ENCODE measurements around the gene XPOT. TPM values are rescaled to one million over a fixed set of nuclear protein-coding genes. Genes with fewer than 3 reads are reported as not detected.

The XPOT gene
- total and polyA plus RNA-seq, 4 donors, result 21.1 to 65.7 (median 36.6) TPM

DNA sequence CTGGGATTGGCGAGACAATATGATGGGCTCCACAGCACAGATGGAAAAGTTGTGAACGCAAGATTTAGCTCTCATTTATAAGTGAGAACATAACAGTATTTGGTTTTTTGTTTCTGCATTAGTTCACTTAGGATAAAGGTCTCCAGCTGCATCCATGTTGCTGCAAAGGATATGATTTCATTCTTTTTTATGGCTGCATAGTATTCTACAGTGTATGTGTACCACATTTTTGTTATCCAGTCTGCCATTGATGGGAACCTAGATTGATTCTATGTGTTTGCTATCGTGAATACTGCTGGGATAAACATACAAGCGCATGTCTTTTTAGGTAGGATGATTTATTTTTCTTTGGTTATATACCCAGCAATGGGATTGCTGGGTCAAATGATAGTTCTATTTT, 71.3 kb downstream of the XPOT start:
- H3K36me3 ChIP-seq (ENCODE audit: control insufficient read depth in 4 of 4, insufficient read depth in 4 of 4, low read length in 4 of 4), result peaks cover 12 to 32% (median 27%) of the 10 kb centered on the region in 4 donors
- H3K9ac ChIP-seq (ENCODE audit: insufficient read depth in 1 of 2, low read length in 2 of 2), result no peak overlapping the region
- DNase-seq, result no peak
- H3K4me1 ChIP-seq (ENCODE audit: control insufficient read depth in 5 of 5, insufficient read depth in 5 of 5, low read length in 5 of 5), result peaks cover 0 to 5% (median 0%) of the 10 kb centered on the region in 5 donors
- no peak overlapping the region for H3K4me3 ChIP-seq
- no peak for ATAC-seq (ENCODE audit: insufficient read depth, low FRiP score)
- WGBS, 2 donors, result 97% methylated on average over 4 of the region's 4 CpGs
- TF ChIP-seq, protein P1, sequence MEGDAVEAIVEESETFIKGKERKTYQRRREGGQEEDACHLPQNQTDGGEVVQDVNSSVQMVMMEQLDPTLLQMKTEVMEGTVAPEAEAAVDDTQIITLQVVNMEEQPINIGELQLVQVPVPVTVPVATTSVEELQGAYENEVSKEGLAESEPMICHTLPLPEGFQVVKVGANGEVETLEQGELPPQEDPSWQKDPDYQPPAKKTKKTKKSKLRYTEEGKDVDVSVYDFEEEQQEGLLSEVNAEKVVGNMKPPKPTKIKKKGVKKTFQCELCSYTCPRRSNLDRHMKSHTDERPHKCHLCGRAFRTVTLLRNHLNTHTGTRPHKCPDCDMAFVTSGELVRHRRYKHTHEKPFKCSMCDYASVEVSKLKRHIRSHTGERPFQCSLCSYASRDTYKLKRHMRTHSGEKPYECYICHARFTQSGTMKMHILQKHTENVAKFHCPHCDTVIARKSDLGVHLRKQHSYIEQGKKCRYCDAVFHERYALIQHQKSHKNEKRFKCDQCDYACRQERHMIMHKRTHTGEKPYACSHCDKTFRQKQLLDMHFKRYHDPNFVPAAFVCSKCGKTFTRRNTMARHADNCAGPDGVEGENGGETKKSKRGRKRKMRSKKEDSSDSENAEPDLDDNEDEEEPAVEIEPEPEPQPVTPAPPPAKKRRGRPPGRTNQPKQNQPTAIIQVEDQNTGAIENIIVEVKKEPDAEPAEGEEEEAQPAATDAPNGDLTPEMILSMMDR (IDR thresholded peaks at IDR 0.05; ENCODE audit: control extremely low read depth, extremely low read depth), result no peak
- H3K9me3 ChIP-seq (ENCODE audit: control insufficient read depth in 4 of 4, insufficient read depth in 3 of 4, low read length in 3 of 4), result peaks cover 0 to 6% (median 0%) of the 10 kb centered on the region in 4 donors
- no peak overlapping the region for H3K27ac ChIP-seq (ENCODE audit: low read depth in 1 of 2, low read length in 1 of 2)
- no peaks in the 10 kb centered on the region for H3K27me3 ChIP-seq (ENCODE audit: control insufficient read depth in 3 of 3, insufficient read depth in 3 of 3, low read length in 2 of 3)

DNA sequence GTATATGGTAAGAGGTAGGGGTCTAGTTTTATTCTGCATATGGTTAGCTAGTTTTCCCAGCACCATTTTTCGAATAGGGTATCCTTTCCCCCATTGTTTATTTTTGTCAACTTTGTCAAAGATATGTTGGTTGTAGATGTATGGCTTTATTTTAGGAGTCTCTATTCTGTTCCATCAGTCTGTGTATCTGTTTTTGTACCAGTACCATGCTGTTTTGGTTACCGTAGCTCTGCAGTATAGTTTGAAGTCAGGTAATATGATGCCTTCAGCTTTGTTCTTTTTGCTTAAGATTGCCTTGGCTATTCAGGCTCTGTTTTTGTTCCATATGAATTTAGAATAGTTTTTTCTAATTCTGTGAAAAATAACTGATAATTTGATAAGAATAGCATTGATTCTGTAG, 72.7 kb downstream of the XPOT start:
- H3K9me3 ChIP-seq (ENCODE audit: control insufficient read depth in 4 of 4, insufficient read depth in 3 of 4, low read length in 3 of 4), result peaks cover 0 to 6% (median 0%) of the 10 kb centered on the region in 4 donors
- peaks cover 0 to 3% (median 0%) of the 10 kb centered on the region in 5 donors for H3K4me1 ChIP-seq (ENCODE audit: control insufficient read depth in 5 of 5, insufficient read depth in 5 of 5, low read length in 5 of 5)
- H3K27me3 ChIP-seq (ENCODE audit: control insufficient read depth in 3 of 3, insufficient read depth in 3 of 3, low read length in 2 of 3), result no peaks in the 10 kb centered on the region
- no peak overlapping the region for H3K4me3 ChIP-seq
- 97 to 98% methylated on average over 2 of the region's 2 CpGs for WGBS, 2 donors
- H3K27ac ChIP-seq (ENCODE audit: low read depth in 1 of 2, low read length in 1 of 2), result no peak overlapping the region
- H3K36me3 ChIP-seq (ENCODE audit: control insufficient read depth in 4 of 4, insufficient read depth in 4 of 4, low read length in 4 of 4), result peaks cover 8 to 32% (median 25%) of the 10 kb centered on the region in 4 donors
- no peak for DNase-seq
- TF ChIP-seq, protein P1 (IDR thresholded peaks at IDR 0.05; ENCODE audit: control extremely low read depth, extremely low read depth), result no peak
- H3K9ac ChIP-seq (ENCODE audit: insufficient read depth in 1 of 2, low read length in 2 of 2), result no peak overlapping the region
- ATAC-seq (ENCODE audit: insufficient read depth, low FRiP score), result no peak

DNA sequence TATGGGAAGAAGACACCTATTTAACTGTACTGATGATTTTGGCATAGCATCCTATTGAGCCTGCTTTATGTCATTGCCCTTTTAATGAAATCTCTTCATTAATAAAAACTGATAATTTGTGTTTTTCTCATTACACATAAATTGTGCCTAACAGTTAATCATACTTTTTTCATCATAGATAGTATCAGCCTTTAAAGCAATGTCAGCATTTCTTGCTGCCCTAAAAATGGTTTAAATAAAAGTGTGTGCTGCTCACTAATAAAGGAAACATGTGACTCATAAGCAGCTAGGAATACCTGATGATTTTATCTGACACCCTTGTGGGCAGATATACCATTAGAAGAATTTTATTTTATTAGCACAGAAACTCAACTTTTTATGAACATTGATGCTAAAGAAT, 74.5 kb downstream of the XPOT start:
- ATAC-seq (ENCODE audit: insufficient read depth, low FRiP score), result no peak
- H3K27me3 ChIP-seq (ENCODE audit: control insufficient read depth in 3 of 3, insufficient read depth in 3 of 3, low read length in 2 of 3), result no peaks in the 10 kb centered on the region
- H3K9ac ChIP-seq (ENCODE audit: insufficient read depth in 1 of 2, low read length in 2 of 2), result no peak overlapping the region
- H3K36me3 ChIP-seq (ENCODE audit: control insufficient read depth in 4 of 4, insufficient read depth in 4 of 4, low read length in 4 of 4), result peaks cover 7 to 38% (median 26%) of the 10 kb centered on the region in 4 donors
- H3K27ac ChIP-seq (ENCODE audit: low read depth in 1 of 2, low read length in 1 of 2), result no peak overlapping the region
- no peaks in the 10 kb centered on the region for H3K4me1 ChIP-seq (ENCODE audit: control insufficient read depth in 5 of 5, insufficient read depth in 5 of 5, low read length in 5 of 5)
- H3K9me3 ChIP-seq (ENCODE audit: control insufficient read depth in 4 of 4, insufficient read depth in 3 of 4, low read length in 3 of 4), result peaks cover 0 to 6% (median 0%) of the 10 kb centered on the region in 4 donors
- no peak for DNase-seq
- TF ChIP-seq, protein P1 (IDR thresholded peaks at IDR 0.05; ENCODE audit: control extremely low read depth, extremely low read depth), result no peak
- no peak overlapping the region for H3K4me3 ChIP-seq

DNA sequence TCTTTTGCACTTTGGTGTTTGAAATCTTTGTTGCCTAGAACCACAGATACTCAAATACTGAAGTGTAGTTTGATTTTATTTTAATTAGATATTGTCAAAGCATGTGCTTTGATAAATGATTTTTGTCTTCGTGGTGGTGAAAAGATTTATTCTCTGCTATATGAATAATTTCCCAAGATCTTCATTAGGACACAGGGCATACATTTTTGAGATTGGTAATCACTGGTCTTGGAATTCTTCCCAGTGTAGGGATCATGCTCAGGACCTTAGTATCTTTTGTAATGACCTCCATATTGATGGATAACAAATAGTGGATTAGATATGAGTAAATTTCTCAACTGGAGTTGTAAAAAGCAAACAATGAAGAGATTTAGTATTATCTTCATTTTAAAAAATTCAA, 76.0 kb downstream of the XPOT start:
- TF ChIP-seq, protein P1 (IDR thresholded peaks at IDR 0.05; ENCODE audit: control extremely low read depth, extremely low read depth), result no peak
- Histone ChIP-seq H3K4me1 (ENCODE audit: control insufficient read depth in 5 of 5, insufficient read depth in 5 of 5, low read length in 5 of 5) (no peaks in the 10 kb centered on the region), H3K27ac (ENCODE audit: low read depth in 1 of 2, low read length in 1 of 2) (no peak overlapping the region), H3K9me3 (ENCODE audit: control insufficient read depth in 4 of 4, insufficient read depth in 3 of 4, low read length in 3 of 4) (peaks cover 0 to 6% (median 0%) of the 10 kb centered on the region in 4 donors), H3K36me3 (ENCODE audit: control insufficient read depth in 4 of 4, insufficient read depth in 4 of 4, low read length in 4 of 4) (peaks cover 7 to 27% (median 23%) of the 10 kb centered on the region in 4 donors), H3K27me3 (ENCODE audit: control insufficient read depth in 3 of 3, insufficient read depth in 3 of 3, low read length in 2 of 3) (no peaks in the 10 kb centered on the region), H3K4me3 (no peak overlapping the region), H3K9ac (ENCODE audit: insufficient read depth in 1 of 2, low read length in 2 of 2) (no peak overlapping the region)
- WGBS, 2 donors, result 83 to 92% methylated on average over 1 of the region's 1 CpG
- DNase-seq (no peak), ATAC-seq (ENCODE audit: insufficient read depth, low FRiP score) (no peak)

Measured in lung (tissue), 12 donors.